Endodermal cell (in vitro differentiated cells): ENCODE measurements around the gene RNF169. TPM values are rescaled to one million over a fixed set of nuclear protein-coding genes. Genes with fewer than 3 reads are reported as not detected.
"Not testable (repeated sequence)": the region's sequence is repeated elsewhere in the genome, so short reads cannot be mapped to it uniquely, and the experiment has no call there.

Experiments used
- DNase-seq: peaks from one replicate; pipeline ENCODE4 v3.0.0-alpha.2; 2017
- H3K27ac ChIP-seq: 2 replicates; pipeline ENCODE4 v1.5.1; 2013; ENCODE audit warnings: mild to moderate bottlenecking, low read depth, low read length, moderate library complexity
- H3K27me3 ChIP-seq: 2 replicates; pipeline ENCODE4 v1.6.1; 2013; ENCODE audit warnings: mild to moderate bottlenecking, low read length, moderate library complexity; ENCODE audit not compliant: insufficient read depth, control insufficient read depth, poor library complexity, severe bottlenecking
- H3K36me3 ChIP-seq: 2 replicates; pipeline ENCODE4 v1.7.0; 2013; ENCODE audit warnings: mild to moderate bottlenecking, low read length, moderate library complexity; ENCODE audit not compliant: control insufficient read depth, insufficient read depth
- H3K4me1 ChIP-seq: one replicate; pipeline ENCODE4 v1.7.0; 2013; ENCODE audit warnings: low read length; ENCODE audit not compliant: control insufficient read depth, insufficient read depth
- H3K4me3 ChIP-seq: 2 replicates; pipeline ENCODE4 v1.5.1; 2013; ENCODE audit warnings: mild to moderate bottlenecking, low read length, moderate library complexity
- H3K9ac ChIP-seq: 2 replicates; pipeline ENCODE4 v1.6.1; 2013; ENCODE audit warnings: mild to moderate bottlenecking, low read length, moderate library complexity; ENCODE audit not compliant: poor library complexity, severe bottlenecking; ENCODE audit errors: extremely low read depth
- H3K9me3 ChIP-seq: 2 replicates; pipeline ENCODE4 v1.6.1; 2013; ENCODE audit warnings: mild to moderate bottlenecking, low read length, moderate library complexity; ENCODE audit not compliant: control insufficient read depth
- H3K27ac Mint-ChIP-seq: 2 replicates; pipeline ENCODE4 v1.8.0; 2020; ENCODE audit warnings: mixed read lengths
- H3K27me3 Mint-ChIP-seq: 2 replicates; pipeline ENCODE4 v1.8.0; 2021; ENCODE audit warnings: mild to moderate bottlenecking, mixed read lengths; ENCODE audit not compliant: insufficient read depth
- H3K36me3 Mint-ChIP-seq: 2 replicates; pipeline ENCODE4 v1.8.0; 2020; ENCODE audit warnings: low read depth, mixed read lengths
- H3K4me1 Mint-ChIP-seq: 2 replicates; pipeline ENCODE4 v1.8.0; 2020; ENCODE audit warnings: mixed read lengths
- H3K4me3 Mint-ChIP-seq: 2 replicates; pipeline ENCODE4 v1.8.0; 2020; ENCODE audit warnings: mild to moderate bottlenecking, moderate library complexity, mixed read lengths
- H3K9me3 Mint-ChIP-seq: 2 replicates; pipeline ENCODE4 v1.8.0; 2020; ENCODE audit warnings: mild to moderate bottlenecking, mixed read lengths
- WGBS, 2 experiments: methylation state at CpG; one replicate each; pipeline versions ENCODE4 v1.1.5 to v1.1.7; 2013; ENCODE audit warnings: missing lambda C conversion rate in 2 of 2, mixed read lengths in 1 of 2; ENCODE audit not compliant: insufficient coverage in 1 of 2, insufficient read length in 1 of 2; 5-methylcytosine and 5-hydroxymethylcytosine counted together
- total RNA-seq, 2 donors: library from RNA; stranded (reverse); fragmentation: NEBNext Ultra II Directional in 1 of 2; extraction: Animal tissue kit (Norgen Biotek cat#: 25700) in 1 of 2; gene quantifications; 2 replicates in 1 of 2; 3 replicates in 1 of 2; pipeline ENCODE4 v1.2.1, GENCODE V29; 2021
- TF ChIP-seq, protein P1 (sequence below): fragments of 200-600 bp; sonication (generic); conservative IDR thresholded peaks from 2 replicates; pipeline ENCODE4 v1.5.0; 2021; ENCODE audit warnings: antibody characterized with exemption, mild to moderate bottlenecking

RNF169 gene
- total RNA-seq, 2 donors from 2014 or later: 18.3 to 23.6 TPM

DNA sequence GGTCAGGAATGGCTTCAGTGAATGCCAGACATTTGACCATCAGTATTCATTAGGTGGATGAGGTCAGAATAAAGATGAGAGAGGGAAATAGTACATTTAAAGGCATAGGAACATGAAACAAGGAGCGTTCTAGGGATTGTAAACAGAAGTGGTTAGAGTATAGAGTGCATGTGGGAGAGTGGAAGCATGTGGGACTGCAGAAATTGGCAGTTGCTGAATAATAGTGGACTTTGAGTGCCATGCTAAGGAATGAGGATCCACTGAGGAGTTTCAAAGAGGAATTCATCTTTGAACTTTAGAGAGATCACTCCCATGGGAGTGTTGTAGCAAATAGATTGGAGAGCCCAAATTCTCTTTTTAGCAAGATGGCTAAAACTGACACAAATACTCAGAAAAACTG is 7.9 kb downstream of the RNF169 start:
- no peak overlapping the region for H3K9ac ChIP-seq
- 92 to 97% methylated on average over 1 of the region's 1 CpG for WGBS, 2 experiments
- peaks cover 7% of the 10 kb centered on the region for H3K4me1 ChIP-seq
- no peak for DNase-seq
- no peak overlapping the region for H3K27ac ChIP-seq
- TF ChIP-seq, protein P1, sequence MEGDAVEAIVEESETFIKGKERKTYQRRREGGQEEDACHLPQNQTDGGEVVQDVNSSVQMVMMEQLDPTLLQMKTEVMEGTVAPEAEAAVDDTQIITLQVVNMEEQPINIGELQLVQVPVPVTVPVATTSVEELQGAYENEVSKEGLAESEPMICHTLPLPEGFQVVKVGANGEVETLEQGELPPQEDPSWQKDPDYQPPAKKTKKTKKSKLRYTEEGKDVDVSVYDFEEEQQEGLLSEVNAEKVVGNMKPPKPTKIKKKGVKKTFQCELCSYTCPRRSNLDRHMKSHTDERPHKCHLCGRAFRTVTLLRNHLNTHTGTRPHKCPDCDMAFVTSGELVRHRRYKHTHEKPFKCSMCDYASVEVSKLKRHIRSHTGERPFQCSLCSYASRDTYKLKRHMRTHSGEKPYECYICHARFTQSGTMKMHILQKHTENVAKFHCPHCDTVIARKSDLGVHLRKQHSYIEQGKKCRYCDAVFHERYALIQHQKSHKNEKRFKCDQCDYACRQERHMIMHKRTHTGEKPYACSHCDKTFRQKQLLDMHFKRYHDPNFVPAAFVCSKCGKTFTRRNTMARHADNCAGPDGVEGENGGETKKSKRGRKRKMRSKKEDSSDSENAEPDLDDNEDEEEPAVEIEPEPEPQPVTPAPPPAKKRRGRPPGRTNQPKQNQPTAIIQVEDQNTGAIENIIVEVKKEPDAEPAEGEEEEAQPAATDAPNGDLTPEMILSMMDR: no peak
- Mint-ChIP-seq H3K27me3 (no peaks in the 10 kb centered on the region), H3K9me3 (peaks cover 6% of the 10 kb centered on the region), H3K4me3 (no peak overlapping the region), H3K36me3 (peaks cover 7% of the 10 kb centered on the region), H3K4me1 (peaks cover 30% of the 10 kb centered on the region), H3K27ac (no peak overlapping the region)
- H3K27me3 ChIP-seq: no peaks in the 10 kb centered on the region
- no peaks in the 10 kb centered on the region for H3K36me3 ChIP-seq
- no peaks in the 10 kb centered on the region for H3K9me3 ChIP-seq
- peak overlapping the region; percentile 64 for H3K4me3 ChIP-seq

DNA sequence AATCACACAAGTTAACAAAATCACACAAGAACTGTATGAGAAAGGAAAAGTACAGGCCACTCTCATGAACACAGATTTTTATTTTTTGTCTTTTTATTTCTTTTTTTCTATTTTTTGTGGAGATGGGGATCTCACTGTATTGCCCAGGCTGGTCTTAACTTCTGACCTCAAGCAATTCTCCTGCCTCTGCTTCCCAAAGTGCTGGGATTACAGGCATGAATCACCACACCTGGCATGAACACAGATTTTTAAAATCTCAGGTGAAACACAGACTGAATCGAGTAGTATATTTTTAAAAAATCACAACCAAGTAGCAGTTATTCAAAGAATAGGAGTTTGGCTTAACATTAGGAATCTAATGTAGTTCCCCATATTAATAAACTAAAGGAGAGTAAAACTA is 18.3 kb downstream of the RNF169 start:
- H3K27ac Mint-ChIP-seq: no peak overlapping the region
- no peak overlapping the region for H3K4me3 Mint-ChIP-seq
- no peaks in the 10 kb centered on the region for H3K4me1 ChIP-seq
- no peak for DNase-seq
- H3K9ac ChIP-seq: no peak overlapping the region
- no peaks in the 10 kb centered on the region for H3K4me1 Mint-ChIP-seq
- TF ChIP-seq, protein P1: no peak
- no peak overlapping the region for H3K27ac ChIP-seq
- H3K27me3 ChIP-seq: no peaks in the 10 kb centered on the region
- H3K36me3 Mint-ChIP-seq: peaks cover 26% of the 10 kb centered on the region
- no peaks in the 10 kb centered on the region for H3K9me3 Mint-ChIP-seq
- peaks cover 26% of the 10 kb centered on the region for H3K36me3 ChIP-seq
- H3K4me3 ChIP-seq: no peak overlapping the region
- peaks cover 24% of the 10 kb centered on the region for H3K9me3 ChIP-seq
- H3K27me3 Mint-ChIP-seq: no peaks in the 10 kb centered on the region
- WGBS, 2 experiments: 80% methylated on average over 1 of the region's 1 CpG; no CpG with 5 or more reads in 1 of the 2 experiments

DNA sequence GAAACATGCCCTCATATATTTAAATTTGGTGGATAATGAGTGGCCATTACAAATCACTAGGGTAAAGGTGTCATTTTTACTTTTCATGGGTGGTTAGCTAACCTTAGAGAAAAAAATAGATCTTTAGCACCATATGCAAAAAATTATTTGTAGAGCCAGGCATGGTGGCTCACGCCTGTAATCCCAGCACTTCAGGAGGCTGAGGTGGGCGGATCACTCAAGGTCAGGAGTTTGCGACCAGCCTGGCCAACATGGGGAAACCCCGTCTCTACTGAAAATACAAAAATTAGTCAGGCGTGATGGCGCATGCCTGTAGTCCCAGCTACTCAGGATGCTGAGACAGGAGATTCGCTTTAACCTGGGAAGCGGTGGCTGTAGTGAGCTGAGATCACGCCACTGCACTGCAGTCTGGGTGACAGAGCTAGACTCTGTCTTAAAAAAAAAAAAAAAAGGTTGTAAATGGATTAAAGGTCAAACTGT is 19.6 kb downstream of the RNF169 start:
- peaks cover 18% of the 10 kb centered on the region for H3K9me3 ChIP-seq
- 94 to 98% methylated on average over 8 to 9 of the region's 9 CpGs for WGBS, 2 experiments

More for the DNA sequence above, 19.6 kb downstream of the RNF169 start:
- peaks cover 16% of the 10 kb centered on the region for H3K36me3 Mint-ChIP-seq
- H3K27me3 Mint-ChIP-seq, H3K4me1 ChIP-seq, H3K9me3 Mint-ChIP-seq, DNase-seq, H3K27me3 ChIP-seq, H3K9ac ChIP-seq, H3K27ac Mint-ChIP-seq, H3K4me3 ChIP-seq, H3K4me1 Mint-ChIP-seq, H3K4me3 Mint-ChIP-seq, H3K27ac ChIP-seq: not testable (repeated sequence)
- peaks cover 18% of the 10 kb centered on the region for H3K36me3 ChIP-seq
